ENCODE results near the gene KCNQ2.

DNA sequence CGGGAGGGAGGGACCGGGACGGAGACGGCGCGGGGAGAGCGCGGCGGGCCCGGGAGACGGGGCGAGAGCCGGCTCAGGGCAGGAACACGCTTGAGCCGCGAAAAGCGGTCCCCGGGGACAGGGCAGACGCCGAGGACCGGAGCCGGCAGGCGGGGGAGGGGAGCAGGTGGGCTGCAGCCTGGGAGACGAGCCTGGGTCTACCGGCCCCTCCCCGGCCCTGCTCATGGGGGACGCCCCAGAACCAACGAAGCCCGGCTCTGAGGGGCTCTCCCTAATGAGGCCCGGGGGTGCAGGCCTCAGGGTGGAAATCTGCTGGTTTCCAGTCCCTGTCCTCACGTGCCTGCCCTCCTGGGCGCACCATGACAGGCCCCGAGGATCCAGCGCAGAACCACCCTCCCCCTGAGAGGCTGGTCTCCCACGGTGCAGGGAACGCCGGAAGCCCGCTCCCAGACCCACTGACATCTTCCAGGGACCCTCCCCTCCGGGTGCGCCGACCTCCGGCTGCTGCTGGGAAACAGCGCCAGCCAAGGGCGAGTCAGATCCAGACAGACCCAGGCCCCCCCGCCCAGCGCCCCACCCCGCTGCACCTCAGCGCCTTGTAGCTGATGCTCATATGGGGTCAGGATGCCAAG, 27.0 kb upstream of the KCNQ2 start:
- TF ChIP-seq, protein P1, sequence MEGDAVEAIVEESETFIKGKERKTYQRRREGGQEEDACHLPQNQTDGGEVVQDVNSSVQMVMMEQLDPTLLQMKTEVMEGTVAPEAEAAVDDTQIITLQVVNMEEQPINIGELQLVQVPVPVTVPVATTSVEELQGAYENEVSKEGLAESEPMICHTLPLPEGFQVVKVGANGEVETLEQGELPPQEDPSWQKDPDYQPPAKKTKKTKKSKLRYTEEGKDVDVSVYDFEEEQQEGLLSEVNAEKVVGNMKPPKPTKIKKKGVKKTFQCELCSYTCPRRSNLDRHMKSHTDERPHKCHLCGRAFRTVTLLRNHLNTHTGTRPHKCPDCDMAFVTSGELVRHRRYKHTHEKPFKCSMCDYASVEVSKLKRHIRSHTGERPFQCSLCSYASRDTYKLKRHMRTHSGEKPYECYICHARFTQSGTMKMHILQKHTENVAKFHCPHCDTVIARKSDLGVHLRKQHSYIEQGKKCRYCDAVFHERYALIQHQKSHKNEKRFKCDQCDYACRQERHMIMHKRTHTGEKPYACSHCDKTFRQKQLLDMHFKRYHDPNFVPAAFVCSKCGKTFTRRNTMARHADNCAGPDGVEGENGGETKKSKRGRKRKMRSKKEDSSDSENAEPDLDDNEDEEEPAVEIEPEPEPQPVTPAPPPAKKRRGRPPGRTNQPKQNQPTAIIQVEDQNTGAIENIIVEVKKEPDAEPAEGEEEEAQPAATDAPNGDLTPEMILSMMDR (IDR thresholded peaks at IDR 0.05; ENCODE audit: insufficient read depth, low read depth, low read length), result no peak
- peak; percentile 74 for TF ChIP-seq EZH2 (IDR thresholded peaks at IDR 0.05; ENCODE audit: insufficient read depth, low read length)
